Cerebellar cortex (tissue), 1 donor: ENCODE results near the gene AK8.

Experiments
- DNase-seq: peaks from one replicate; pipeline ENCODE4 v3.0.0-alpha.2; 2015; ENCODE audit warnings: low spot score

The AK8 gene

DNA sequence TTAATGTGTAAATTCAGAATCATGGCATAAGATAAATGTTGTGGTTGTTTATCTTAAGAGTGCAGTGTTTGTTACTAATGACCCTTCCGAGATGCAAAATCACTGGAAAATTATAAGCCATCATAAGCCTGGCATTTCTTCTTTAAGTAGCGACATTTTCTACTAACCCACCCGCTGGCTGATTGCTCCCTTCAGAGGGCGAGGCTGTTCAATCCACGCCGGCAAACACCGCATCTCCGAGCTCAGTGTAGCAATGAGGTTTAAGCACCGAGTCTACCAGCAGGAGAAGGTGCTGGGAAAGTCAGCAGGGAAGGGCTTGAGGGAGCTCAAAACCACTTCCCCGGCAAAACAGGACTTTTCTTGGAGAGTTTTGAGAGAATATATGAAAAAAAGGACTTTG lies 52.7 kb downstream of the AK8 start:
- DNase-seq, result no peak

DNA sequence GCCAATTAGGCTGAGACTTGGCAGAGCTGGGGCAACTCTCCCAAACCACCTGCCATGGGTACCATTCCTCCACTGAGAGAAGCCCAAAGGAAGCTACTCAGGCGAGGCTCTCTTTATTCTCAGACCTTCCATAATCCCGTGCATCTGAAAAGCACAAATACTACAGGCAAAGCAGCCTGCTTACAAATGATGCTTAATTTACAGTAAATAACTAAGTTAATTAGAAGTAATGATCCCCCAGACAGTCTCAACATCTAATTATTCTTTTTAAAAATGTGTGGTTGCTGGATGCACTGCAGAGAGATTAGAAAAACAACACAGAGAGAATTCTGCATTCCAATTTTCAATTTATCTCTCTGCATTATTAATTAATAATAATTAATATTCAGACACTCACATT lies 53.1 kb downstream of the AK8 start:
- no peak for DNase-seq

DNA sequence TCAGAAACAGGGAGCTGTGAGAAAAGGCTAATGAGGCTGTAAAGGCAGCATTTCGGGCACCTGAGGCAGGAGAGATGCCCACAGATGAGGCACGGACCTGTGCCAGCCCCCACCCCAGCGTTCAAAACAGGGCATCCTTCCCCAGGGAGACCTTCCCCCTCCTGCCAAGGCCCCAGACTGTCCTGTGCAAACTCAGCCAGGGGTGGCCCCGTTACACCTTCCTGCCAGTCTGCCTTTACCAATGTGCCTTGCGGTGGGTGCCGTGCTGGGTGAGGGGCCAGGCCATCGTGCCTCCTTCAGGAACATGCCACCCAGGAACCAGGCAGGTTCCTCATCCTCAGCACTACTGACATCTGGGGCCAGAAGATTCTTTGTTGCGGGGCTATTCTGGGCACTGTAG lies 53.9 kb downstream of the AK8 start:
- no peak for DNase-seq

DNA sequence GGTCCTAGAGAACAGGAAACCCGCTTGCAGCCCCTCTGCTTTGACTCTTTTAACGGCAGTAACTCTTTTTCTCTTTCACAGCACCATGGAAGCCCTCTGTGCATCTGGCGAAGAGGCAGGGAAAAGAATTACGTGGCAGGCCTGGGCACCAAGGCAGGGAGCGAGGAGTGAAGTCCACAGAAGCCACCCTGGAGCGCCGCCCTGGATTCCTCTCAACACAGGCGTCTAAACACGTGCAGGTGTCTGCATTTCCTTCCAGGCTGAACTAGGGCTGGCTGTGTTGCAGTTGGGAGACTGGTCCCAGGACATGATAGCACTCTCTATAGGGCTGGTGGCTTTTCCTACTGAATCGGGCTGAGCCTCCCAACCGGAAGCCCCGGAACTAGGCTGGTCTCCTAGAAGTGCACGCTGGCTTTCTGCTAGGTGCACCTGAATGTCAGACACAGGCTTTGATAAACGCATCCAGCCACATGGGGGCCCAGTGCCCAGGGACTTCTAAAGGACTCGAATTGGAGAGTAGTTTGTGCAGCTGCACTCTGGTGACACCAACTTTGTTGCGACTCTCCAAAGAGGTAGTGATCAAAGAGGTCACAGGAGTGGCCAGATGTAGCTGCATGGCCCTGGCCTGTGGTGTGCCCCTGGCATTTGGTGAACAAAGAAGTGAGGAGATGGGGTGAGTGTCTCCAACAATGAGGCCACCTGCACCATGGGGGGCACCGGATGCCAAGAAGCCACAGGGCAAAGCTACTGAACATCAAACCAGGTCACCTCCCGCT lies 54.5 kb downstream of the AK8 start:
- peak; percentile 8 for DNase-seq

DNA sequence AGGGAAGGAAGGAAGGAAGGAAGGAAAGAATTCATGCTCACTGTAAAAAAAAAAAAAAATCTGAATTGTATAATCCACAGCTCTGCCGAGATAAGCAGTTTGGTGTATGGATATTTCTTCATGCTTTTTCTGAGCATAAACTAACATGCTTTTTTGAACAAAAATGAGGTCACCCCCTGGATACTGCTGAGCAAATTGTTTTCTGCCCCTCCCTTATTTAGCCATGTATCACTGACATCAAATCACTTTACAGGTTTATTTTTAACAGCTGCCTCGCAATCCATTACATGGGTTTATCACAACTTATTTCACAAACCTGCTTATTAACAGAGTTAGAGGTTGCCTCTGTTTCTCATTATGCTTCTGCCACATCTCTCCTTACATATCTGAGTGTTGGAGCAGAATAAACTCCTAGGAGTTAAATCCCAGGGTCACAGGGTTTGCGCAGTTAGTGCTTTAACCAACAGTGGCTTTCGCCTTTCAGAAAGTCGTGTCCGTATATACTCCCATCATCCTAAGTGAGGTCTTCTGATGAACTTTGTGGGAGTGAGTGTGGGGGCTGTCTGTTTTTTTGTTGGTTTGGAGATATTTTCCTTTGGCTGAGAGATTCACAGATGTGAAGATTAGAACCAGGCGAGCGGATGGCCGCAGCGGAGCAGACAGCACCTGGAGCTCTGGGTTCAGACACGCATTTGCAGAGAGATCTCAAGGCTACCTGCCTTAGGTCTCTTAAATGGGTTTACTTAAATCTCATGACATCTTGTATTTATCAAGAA lies 57.7 kb downstream of the AK8 start:
- no peak for DNase-seq

GRCh38 chr9:132818588-132818987 lies 59.5 kb downstream of the AK8 start:
- DNase-seq, result no peak

GRCh38 chr9:132814937-132815336 lies 63.1 kb downstream of the AK8 start:
- no peak for DNase-seq

DNA sequence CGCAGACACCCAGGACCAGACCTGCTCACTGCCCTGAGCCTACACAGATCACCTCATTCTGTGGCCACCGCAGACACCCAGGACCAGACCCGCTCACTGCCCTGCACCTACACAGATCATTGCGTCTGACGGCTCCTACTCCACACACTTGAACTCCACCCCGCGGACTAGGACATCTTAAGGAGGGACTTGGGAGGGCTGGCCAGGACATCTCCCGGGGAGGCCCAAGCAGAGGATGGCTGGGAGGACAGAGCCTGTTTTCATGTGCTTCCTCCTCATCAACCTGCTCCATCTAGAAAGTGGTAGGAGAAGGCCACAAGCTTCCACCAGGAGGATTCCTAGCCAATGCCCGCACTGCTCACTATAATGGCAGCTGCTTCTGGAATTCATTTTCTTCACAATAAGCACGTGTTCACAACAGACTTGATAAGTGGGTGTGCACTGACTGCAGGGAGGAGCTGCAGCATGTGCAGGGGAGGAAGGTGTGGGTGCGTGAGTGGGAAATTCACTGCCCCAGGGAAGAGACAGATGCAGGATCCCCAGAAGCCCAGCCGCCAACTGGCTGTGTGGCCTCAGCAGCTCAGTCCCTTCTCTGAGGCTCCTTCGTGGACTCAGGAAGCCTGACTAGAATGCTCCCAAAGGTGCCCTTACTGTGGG lies 64.8 kb downstream of the AK8 start:
- no peak for DNase-seq

DNA sequence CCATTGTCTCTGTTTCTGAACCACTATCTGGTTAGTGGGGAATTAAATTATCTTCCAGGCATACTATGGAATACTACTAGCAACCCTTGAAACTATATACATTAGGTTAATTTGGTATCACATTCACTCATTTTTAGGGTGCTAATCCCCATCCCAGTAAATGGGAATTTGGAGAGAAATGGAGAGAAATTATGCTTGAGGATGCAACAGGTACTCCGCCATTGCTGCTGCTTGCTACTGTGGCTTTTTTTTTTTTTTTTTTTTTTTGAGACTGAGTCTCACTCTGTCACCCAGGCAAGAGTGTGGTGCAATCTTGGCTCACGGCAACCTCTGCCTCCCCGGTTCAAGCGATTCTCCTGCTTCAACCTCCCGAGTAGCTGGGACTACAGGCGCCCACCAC lies 66.1 kb downstream of the AK8 start:
- no peak for DNase-seq

DNA sequence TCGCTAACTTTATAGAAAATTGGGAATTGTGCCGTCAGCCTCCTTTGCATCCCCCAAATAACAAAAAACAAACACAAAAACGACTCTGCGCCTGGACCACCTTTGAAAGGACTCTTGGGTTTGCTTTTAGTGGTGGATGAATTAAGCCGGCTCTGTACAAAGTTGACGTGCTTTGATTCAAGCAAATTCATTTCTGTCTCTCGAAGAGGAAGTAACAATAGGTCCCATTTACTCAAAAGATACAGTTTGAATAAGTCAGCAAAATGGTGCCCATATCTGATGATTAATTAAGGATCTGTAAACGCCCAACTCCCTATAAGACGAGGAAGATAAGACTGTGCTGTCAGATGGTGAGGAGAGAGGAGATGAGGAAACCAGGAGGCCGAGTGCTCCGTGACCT lies 67.8 kb downstream of the AK8 start:
- DNase-seq, result no peak

- no peak for DNase-seq
Observed at GRCh38 chr9:132809677-132810271, 68.3 kb downstream of the AK8 start.

GRCh38 chr9:132808645-132809044 lies 69.4 kb downstream of the AK8 start:
- DNase-seq, result no peak

GRCh38 chr9:132806723-132807421 lies 71.2 kb downstream of the AK8 start:
- no peak for DNase-seq

GRCh38 chr9:132806306-132806705 lies 71.8 kb downstream of the AK8 start:
- no peak for DNase-seq

DNA sequence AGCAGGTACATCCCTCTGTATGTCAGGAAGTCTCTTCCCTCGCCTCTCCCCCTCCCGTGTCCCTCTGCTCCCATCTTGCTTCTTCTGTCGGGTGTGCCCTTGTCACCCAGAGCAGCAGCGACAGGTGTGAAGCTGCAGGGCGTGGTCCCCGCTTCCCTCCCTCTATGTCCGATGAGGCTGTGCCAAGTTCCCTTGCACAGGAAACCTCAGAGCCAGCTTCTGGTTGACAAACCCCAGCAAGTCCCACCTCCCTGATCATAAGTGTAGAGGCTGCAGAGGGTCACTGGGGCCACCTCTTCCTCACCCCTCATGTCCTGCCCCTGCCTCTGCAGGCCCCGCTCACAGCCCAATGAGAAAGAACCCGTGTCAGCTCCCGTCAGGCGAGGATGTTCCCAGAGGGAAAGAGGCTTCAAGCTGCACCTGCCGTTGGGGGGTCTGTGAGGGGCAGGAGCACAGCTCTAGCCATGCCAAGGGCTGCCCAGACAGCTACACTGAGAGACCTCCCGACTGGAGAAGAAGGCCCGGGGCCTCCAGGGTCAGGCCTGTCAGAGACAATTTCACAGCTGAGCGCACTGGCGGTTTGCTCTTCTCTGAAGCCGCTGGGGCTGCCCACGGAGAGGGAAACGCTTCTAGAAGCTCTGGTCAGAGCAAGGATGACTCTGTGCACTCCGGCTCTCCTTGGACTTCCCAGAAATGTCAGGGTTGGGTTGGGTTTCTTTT lies 73.3 kb downstream of the AK8 start:
- no peak for DNase-seq

GRCh38 chr9:132802121-132802795 lies 75.8 kb downstream of the AK8 start:
- no peak for DNase-seq

- DNase-seq, result no peak
Observed at GRCh38 chr9:132801659-132802058, 76.4 kb downstream of the AK8 start.

- peak; percentile 92 for DNase-seq
Observed at GRCh38 chr9:132800038-132800648, 77.9 kb downstream of the AK8 start.

- no peak for DNase-seq
Observed at GRCh38 chr9:132798817-132799790, 79.0 kb downstream of the AK8 start.
